DND-41 (cell line): ENCODE data around the gene DMP1.

ENCODE experiments used
- ATAC-seq: fragments of 200-7000 bp; cut with Tn5 transposase; 3 replicates; pipeline ENCODE4 v1.9.1; 2021; ENCODE audit warnings: low read depth; ENCODE audit not compliant: insufficient read depth
- DNase-seq: peaks from one replicate; pipeline ENCODE4 v3.0.0-alpha.2; 2020
- H2AFZ ChIP-seq: 2 replicates; pipeline ENCODE4 v1.6.0; 2012; ENCODE audit warnings: low read depth, low read length
- H3K27ac ChIP-seq: 2 replicates; pipeline ENCODE4 v1.5.1; 2012; ENCODE audit warnings: low read length, inconsistent platforms
- H3K27me3 ChIP-seq: fragments of 200-600 bp; sonication (generic); 2 replicates; pipeline ENCODE4 v1.6.0; 2012; ENCODE audit warnings: low read length, mild to moderate bottlenecking, inconsistent platforms; ENCODE audit not compliant: insufficient read depth, poor library complexity
- H3K36me3 ChIP-seq: 2 replicates; pipeline ENCODE4 v1.5.1; 2012; ENCODE audit warnings: low read length, inconsistent platforms; ENCODE audit not compliant: insufficient read depth
- H3K4me1 ChIP-seq: 2 replicates; pipeline ENCODE4 v1.5.1; 2012; ENCODE audit warnings: mild to moderate bottlenecking, low read length; ENCODE audit not compliant: insufficient read depth
- H3K4me2 ChIP-seq: 2 replicates; pipeline ENCODE4 v1.6.0; 2012; ENCODE audit warnings: mild to moderate bottlenecking, moderate library complexity, low read length, inconsistent platforms; ENCODE audit not compliant: insufficient read depth
- H3K4me3 ChIP-seq, 2 experiments: fragments of 200-600 bp in 1 of 2; shearing (Covaris generic) in 1 of 2; 2 replicates each; pipeline ENCODE4 v1.5.1; 2012 to 2016; ENCODE audit warnings: inconsistent platforms in 2 of 2, low read length in 2 of 2, mild to moderate bottlenecking in 2 of 2, low read depth in 1 of 2, moderate library complexity in 1 of 2
- H3K79me2 ChIP-seq: 2 replicates; pipeline ENCODE4 v1.6.0; 2012; ENCODE audit warnings: low read length, inconsistent platforms; ENCODE audit not compliant: insufficient read depth
- H3K9ac ChIP-seq: 2 replicates; pipeline ENCODE4 v1.6.0; 2012; ENCODE audit warnings: low read depth, mild to moderate bottlenecking, inconsistent platforms, low read length, moderate library complexity
- H3K9me3 ChIP-seq: 2 replicates; pipeline ENCODE4 v1.5.1; 2012; ENCODE audit warnings: low read length, moderate library complexity, mild to moderate bottlenecking, inconsistent platforms; ENCODE audit not compliant: insufficient read depth, severe bottlenecking
- H4K20me1 ChIP-seq: 2 replicates; pipeline ENCODE4 v1.6.0; 2012; ENCODE audit warnings: low read length; ENCODE audit not compliant: insufficient read depth
- EZH2 ChIP-seq: IDR thresholded peaks from 3 replicates; pipeline ENCODE4 v1.6.1; 2012; ENCODE audit warnings: borderline replicate concordance, low read depth, mild to moderate bottlenecking, moderate library complexity, low read length, inconsistent platforms; ENCODE audit not compliant: severe bottlenecking
- TF ChIP-seq, protein P1 (sequence below): IDR thresholded peaks from 2 replicates; pipeline ENCODE4 v1.5.1; 2012; ENCODE audit warnings: borderline replicate concordance, low read length, moderate library complexity, mild to moderate bottlenecking; ENCODE audit not compliant: poor library complexity, severe bottlenecking; ENCODE audit errors: extremely low read depth

The DMP1 gene

DNA sequence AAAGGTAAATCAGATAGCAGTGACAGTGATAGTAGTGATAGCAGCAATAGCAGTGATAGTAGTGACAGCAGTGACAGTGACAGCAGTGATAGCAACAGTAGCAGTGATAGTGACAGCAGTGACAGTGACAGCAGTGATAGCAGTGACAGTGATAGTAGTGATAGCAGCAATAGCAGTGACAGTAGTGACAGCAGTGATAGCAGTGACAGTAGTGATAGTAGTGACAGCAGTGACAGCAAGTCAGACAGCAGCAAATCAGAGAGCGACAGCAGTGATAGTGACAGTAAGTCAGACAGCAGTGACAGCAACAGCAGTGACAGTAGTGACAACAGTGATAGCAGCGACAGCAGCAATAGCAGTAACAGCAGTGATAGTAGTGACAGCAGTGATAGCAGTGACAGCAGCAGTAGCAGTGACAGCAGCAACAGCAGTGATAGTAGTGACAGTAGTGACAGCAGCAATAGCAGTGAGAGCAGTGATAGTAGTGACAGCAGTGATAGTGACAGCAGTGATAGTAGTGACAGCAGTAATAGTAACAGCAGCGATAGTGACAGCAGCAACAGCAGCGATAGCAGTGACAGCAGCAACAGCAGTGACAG is 35.7 kb upstream of the DMP1 start:
- TF ChIP-seq, protein P1, sequence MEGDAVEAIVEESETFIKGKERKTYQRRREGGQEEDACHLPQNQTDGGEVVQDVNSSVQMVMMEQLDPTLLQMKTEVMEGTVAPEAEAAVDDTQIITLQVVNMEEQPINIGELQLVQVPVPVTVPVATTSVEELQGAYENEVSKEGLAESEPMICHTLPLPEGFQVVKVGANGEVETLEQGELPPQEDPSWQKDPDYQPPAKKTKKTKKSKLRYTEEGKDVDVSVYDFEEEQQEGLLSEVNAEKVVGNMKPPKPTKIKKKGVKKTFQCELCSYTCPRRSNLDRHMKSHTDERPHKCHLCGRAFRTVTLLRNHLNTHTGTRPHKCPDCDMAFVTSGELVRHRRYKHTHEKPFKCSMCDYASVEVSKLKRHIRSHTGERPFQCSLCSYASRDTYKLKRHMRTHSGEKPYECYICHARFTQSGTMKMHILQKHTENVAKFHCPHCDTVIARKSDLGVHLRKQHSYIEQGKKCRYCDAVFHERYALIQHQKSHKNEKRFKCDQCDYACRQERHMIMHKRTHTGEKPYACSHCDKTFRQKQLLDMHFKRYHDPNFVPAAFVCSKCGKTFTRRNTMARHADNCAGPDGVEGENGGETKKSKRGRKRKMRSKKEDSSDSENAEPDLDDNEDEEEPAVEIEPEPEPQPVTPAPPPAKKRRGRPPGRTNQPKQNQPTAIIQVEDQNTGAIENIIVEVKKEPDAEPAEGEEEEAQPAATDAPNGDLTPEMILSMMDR, result no peak
- Histone ChIP-seq H3K9ac (no peak overlapping the region), H3K27ac (no peak overlapping the region), H3K4me3 (no peak overlapping the region), H3K4me1 (no peaks in the 10 kb centered on the region), H3K36me3 (no peaks in the 10 kb centered on the region), H3K9me3 (no peaks in the 10 kb centered on the region), H3K27me3 (no peaks in the 10 kb centered on the region), H3K79me2 (no peaks in the 10 kb centered on the region), H3K4me2 (no peak overlapping the region), H4K20me1 (no peaks in the 10 kb centered on the region), H2AFZ (no peak overlapping the region)
- no peak for DNase-seq
- ATAC-seq, result no peak

DNA sequence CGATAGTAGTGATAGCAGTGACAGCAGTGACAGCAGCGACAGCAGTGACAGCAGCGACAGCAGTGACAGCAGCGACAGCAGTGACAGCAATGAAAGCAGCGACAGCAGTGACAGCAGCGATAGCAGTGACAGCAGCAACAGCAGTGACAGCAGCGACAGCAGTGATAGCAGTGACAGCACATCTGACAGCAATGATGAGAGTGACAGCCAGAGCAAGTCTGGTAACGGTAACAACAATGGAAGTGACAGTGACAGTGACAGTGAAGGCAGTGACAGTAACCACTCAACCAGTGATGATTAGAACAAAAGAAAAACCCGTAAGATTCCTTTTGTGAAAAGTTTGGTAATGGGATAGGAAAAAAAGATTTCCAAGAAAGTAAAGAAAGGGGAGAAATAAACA is 33.8 kb upstream of the DMP1 start:
- Histone ChIP-seq H2AFZ (no peak overlapping the region), H3K4me3 (no peak overlapping the region), H4K20me1 (no peaks in the 10 kb centered on the region), H3K79me2 (no peaks in the 10 kb centered on the region), H3K4me1 (no peaks in the 10 kb centered on the region), H3K27ac (no peak overlapping the region), H3K9me3 (no peaks in the 10 kb centered on the region), H3K36me3 (no peaks in the 10 kb centered on the region), H3K27me3 (no peaks in the 10 kb centered on the region), H3K9ac (no peak overlapping the region), H3K4me2 (no peak overlapping the region)
- DNase-seq (no peak), ATAC-seq (no peak)
- no peak for TF ChIP-seq EZH2
- TF ChIP-seq, protein P1, result no peak

DNA sequence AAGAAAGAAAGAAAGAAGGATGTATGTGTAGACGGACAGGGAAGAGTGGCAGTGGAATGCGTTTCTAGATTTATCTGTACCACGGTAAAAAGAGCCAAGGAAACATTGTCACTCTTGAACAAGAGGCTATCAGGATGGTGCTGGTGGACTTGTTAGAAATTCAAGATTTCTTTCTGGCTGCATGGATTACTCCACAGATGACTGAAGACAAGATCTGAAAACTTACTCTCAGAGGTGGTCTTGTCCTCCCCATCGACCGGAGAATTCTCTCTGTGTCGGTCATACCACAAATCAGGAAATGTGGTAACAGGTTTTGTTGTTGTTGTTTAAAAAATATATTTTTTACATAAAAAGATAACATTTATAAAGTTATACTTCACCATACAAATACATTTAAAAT is 30.0 kb upstream of the DMP1 start:
- Histone ChIP-seq H3K4me3 (no peak overlapping the region), H3K9ac (no peak overlapping the region), H3K4me2 (no peak overlapping the region), H3K27ac (no peak overlapping the region), H3K4me1 (no peaks in the 10 kb centered on the region), H3K9me3 (no peaks in the 10 kb centered on the region), H3K27me3 (no peaks in the 10 kb centered on the region), H3K79me2 (no peaks in the 10 kb centered on the region), H4K20me1 (no peaks in the 10 kb centered on the region), H3K36me3 (no peaks in the 10 kb centered on the region), H2AFZ (no peak overlapping the region)
- ATAC-seq, result no peak
- TF ChIP-seq, protein P1, result no peak
- TF ChIP-seq EZH2, result no peak
- no peak for DNase-seq

DNA sequence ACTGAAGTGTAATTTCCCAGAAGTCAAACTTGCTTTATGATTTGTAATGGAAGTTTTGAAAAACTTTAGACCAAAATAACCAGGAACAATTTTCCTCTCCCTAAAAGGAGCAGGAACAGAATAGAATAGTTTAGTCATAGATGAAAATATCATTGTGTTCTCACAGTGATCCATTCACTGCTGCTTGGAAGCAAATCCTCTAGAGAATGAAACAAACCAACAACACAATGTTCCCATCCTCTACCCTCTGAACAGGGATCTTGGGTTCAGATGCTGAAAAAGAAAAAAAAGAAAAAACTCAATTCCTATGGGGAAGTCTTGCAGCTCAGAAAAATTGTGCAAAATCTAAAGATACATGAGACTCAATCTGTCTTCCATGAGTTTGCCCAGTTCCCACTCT is 29.6 kb upstream of the DMP1 start:
- no peak overlapping the region for H2AFZ ChIP-seq
- no peak overlapping the region for H3K4me3 ChIP-seq
- no peak overlapping the region for H3K9ac ChIP-seq
- no peaks in the 10 kb centered on the region for H3K9me3 ChIP-seq
- TF ChIP-seq EZH2, result no peak
- TF ChIP-seq, protein P1, result no peak
- no peaks in the 10 kb centered on the region for H4K20me1 ChIP-seq
- ATAC-seq, result no peak
- H3K79me2 ChIP-seq, result no peaks in the 10 kb centered on the region
- no peak overlapping the region for H3K4me2 ChIP-seq
- DNase-seq, result no peak
- no peak overlapping the region for H3K27ac ChIP-seq
- H3K4me1 ChIP-seq, result no peaks in the 10 kb centered on the region
- no peaks in the 10 kb centered on the region for H3K36me3 ChIP-seq
- H3K27me3 ChIP-seq, result no peaks in the 10 kb centered on the region
